Measurements from ENCODE around the gene AUTS2. TPM values are rescaled to one million over a fixed set of nuclear protein-coding genes. Genes with fewer than 3 reads are reported as not detected.

The AUTS2 gene
- total and polyA plus RNA-seq, 2 experiments from 2014 or later = 32.0 to 91.0 TPM

GRCh38 chr7:70068531-70068930 is 470.3 kb downstream of the AUTS2 start:
- no peak overlapping the region for H3K4me2 ChIP-seq
- H3K27me3 Mint-ChIP-seq (ENCODE audit: insufficient read depth, low read depth, poor library complexity) = peaks cover 2% of the 10 kb centered on the region
- H2AFZ ChIP-seq = no peak overlapping the region
- no peaks in the 10 kb centered on the region for H4K20me1 ChIP-seq (replicated peaks; ENCODE audit: insufficient read depth)
- no peaks in the 10 kb centered on the region for H3K9me3 Mint-ChIP-seq
- DNase-seq (ENCODE audit: low spot score) (no peak), ATAC-seq (no peak)
- peaks cover 4% of the 10 kb centered on the region; the same call in 2 of the 3 replicates for H3K4me1 Mint-ChIP-seq
- no peak overlapping the region for H3K4me3 Mint-ChIP-seq
- no peaks in the 10 kb centered on the region for H3K36me3 ChIP-seq (ENCODE audit: insufficient read depth)
- no peaks in the 10 kb centered on the region for H3K9me2 ChIP-seq (ENCODE audit: insufficient read depth)
- no peaks in the 10 kb centered on the region for H3K36me3 Mint-ChIP-seq (ENCODE audit: low read depth)
- H3K4me3 ChIP-seq = no peak overlapping the region
- TF ChIP-seq CREB1 (CRISPR knock-in tag; IDR thresholded peaks at IDR 0.05; ENCODE audit: low read depth) (no peak), ETS1 (IDR thresholded peaks at IDR 0.05) (no peak), EZH2phosphoT487 (IDR thresholded peaks at IDR 0.05; ENCODE audit: unreplicated experiment) (no peak), ZNF462 (CRISPR knock-in tag; IDR thresholded peaks at IDR 0.05) (no peak), JUNB (IDR thresholded peaks at IDR 0.05; ENCODE audit: unreplicated experiment) (no peak), EZH2 (IDR thresholded peaks at IDR 0.05; ENCODE audit: low read depth, unreplicated experiment) (no peak), POLR2AphosphoS5 (IDR thresholded peaks at IDR 0.05; ENCODE audit: low read depth) (no peak), ZNF114 (CRISPR knock-in tag; IDR thresholded peaks at IDR 0.05) (no peak), NANOG (IDR thresholded peaks at IDR 0.05; ENCODE audit: borderline replicate concordance) (no peak), REST (IDR thresholded peaks at IDR 0.05; ENCODE audit: unreplicated experiment) (no peak), CTCF (conservative IDR thresholded peaks at IDR 0.05; ENCODE audit: low read depth in 2 of 2) (no peak), STAT1 (IDR thresholded peaks at IDR 0.05; ENCODE audit: unreplicated experiment) (no peak), ZNF331 (CRISPR knock-in tag; IDR thresholded peaks at IDR 0.05; ENCODE audit: low read depth) (no peak)
- H3K27ac Mint-ChIP-seq = no peak overlapping the region
- no peaks in the 10 kb centered on the region for H3K79me2 ChIP-seq (replicated peaks; ENCODE audit: insufficient read depth)
- H3F3A ChIP-seq (replicated peaks; ENCODE audit: low read depth) = no peaks in the 10 kb centered on the region
- no peak overlapping the region for H3K27ac ChIP-seq (ENCODE audit: low read depth)
- H3K27me3 ChIP-seq (ENCODE audit: insufficient read depth) = no peaks in the 10 kb centered on the region
- H3K4me1 ChIP-seq (ENCODE audit: insufficient read depth) = no peaks in the 10 kb centered on the region

Measured in GM23338 (cell line).